Measurements from ENCODE around the gene MDGA2.
"Not testable (repeated sequence)": the region's sequence is repeated elsewhere in the genome, so short reads cannot be mapped to it uniquely, and the experiment has no call there.

MDGA2 gene

GRCh38 chr14:47060050-47060449 is 615.4 kb downstream of the MDGA2 start:
- no peak for DNase-seq

GRCh38 chr14:47057364-47057763 is 618.0 kb downstream of the MDGA2 start:
- no peak for DNase-seq

GRCh38 chr14:47044841-47045240 is 630.6 kb downstream of the MDGA2 start:
- no peak for DNase-seq

GRCh38 chr14:47040550-47040949 is 634.9 kb downstream of the MDGA2 start:
- no peak for DNase-seq

- DNase-seq = no peak
These were observed 636.1 kb downstream of the MDGA2 start for GRCh38 chr14:47039336-47039735.

- DNase-seq = no peak
These were observed 652.7 kb downstream of the MDGA2 start for GRCh38 chr14:47022721-47023120.

GRCh38 chr14:47020500-47020899 is 654.9 kb downstream of the MDGA2 start:
- no peak for DNase-seq

- DNase-seq = no peak
These were observed 662.7 kb downstream of the MDGA2 start for GRCh38 chr14:47012533-47013280.

GRCh38 chr14:47009615-47010014 is 665.8 kb downstream of the MDGA2 start:
- DNase-seq = no peak

GRCh38 chr14:47008732-47009131 is 666.7 kb downstream of the MDGA2 start:
- DNase-seq = no peak

GRCh38 chr14:46999661-47000060 is 675.7 kb downstream of the MDGA2 start:
- no peak for DNase-seq

- no peak for DNase-seq
These were observed 685.8 kb downstream of the MDGA2 start for GRCh38 chr14:46989566-46989965.

GRCh38 chr14:46988312-46988711 is 687.1 kb downstream of the MDGA2 start:
- DNase-seq = no peak

GRCh38 chr14:46985529-46986380 is 689.6 kb downstream of the MDGA2 start:
- DNase-seq = no peak

- no peak for DNase-seq
These were observed 702.1 kb downstream of the MDGA2 start for GRCh38 chr14:46973295-46973694.

GRCh38 chr14:46964378-46964777 is 711.0 kb downstream of the MDGA2 start:
- no peak for DNase-seq

GRCh38 chr14:46951103-46951502 is 724.3 kb downstream of the MDGA2 start:
- DNase-seq = no peak

- DNase-seq = no peak
These were observed 734.8 kb downstream of the MDGA2 start for GRCh38 chr14:46940611-46941010.

- DNase-seq = no peak
These were observed 754.9 kb downstream of the MDGA2 start for GRCh38 chr14:46920542-46920941.

GRCh38 chr14:46915539-46915938 is 759.9 kb downstream of the MDGA2 start:
- DNase-seq = not testable (repeated sequence)

- no peak for DNase-seq
These were observed 772.6 kb downstream of the MDGA2 start for GRCh38 chr14:46902837-46903236.

GRCh38 chr14:46894476-46894875 is 780.9 kb downstream of the MDGA2 start:
- DNase-seq = no peak

- no peak for DNase-seq
These were observed 788.3 kb downstream of the MDGA2 start for GRCh38 chr14:46887144-46887543.

GRCh38 chr14:46885566-46885965 is 789.8 kb downstream of the MDGA2 start:
- DNase-seq = no peak
